K562 (cell line): ENCODE data around the gene SORCS2. TPM values are rescaled to one million over a fixed set of nuclear protein-coding genes. Genes with fewer than 3 reads are reported as not detected.

Source experiments
- ATAC-seq: fragments of 200-7000 bp; cut with Tn5 transposase; 3 replicates; pipeline ENCODE4 v1.9.1; 2020; ENCODE audit warnings: moderate library complexity
- BruUV-seq: library from RNA; stranded (reverse); fragments of 400-500 nt; replicated peaks from 2 replicates; lab custom pipeline; 2021; lab: Mats Ljungman, UMichigan
- CTCF ChIA-PET: fragments of 300-600 bp; formaldehyde crosslinking; extraction: SDS; loops from one replicate; lab custom pipeline; 2021; ENCODE audit warnings: low intra/inter-chr PET ratio; lab: Yijun Ruan, JAX
- POLR2A ChIA-PET: fragments of 300-600, 350-650 bp; sonication (Branson Sonifier 250); formaldehyde crosslinking; extraction: SDS; loops from one replicate; lab custom pipeline; 2021; ENCODE audit warnings: antibody characterized with exemption, inconsistent platforms; lab: Yijun Ruan, JAX
- DNase-seq, 4 experiments: peaks; one replicate each; pipeline versions ENCODE4 v3.0.0 to v3.0.0-alpha.2; 2011 to 2018; ENCODE audit warnings: low spot score in 3 of 4, mixed read lengths in 3 of 4; ENCODE audit errors: extremely low read depth in 1 of 4
- FAIRE-seq: peaks from 2 replicates; lab custom pipeline; 2011; peaks lifted over from hg19 to GRCh38; lab: Jason Lieb, UNC
- H2AFZ ChIP-seq: 2 replicates; pipeline ENCODE4 v1.6.0; 2011; ENCODE audit warnings: low read depth, low read length, control low read depth, inconsistent platforms
- H3K27ac ChIP-seq: fragments of 200-600 bp; 3 replicates; pipeline ENCODE4 v1.8.0; 2011; ENCODE audit warnings: low read depth, mild to moderate bottlenecking, control low read depth, inconsistent platforms, low read length, moderate library complexity, mixed read lengths; ENCODE audit errors: extremely low read depth
- H3K27me3 ChIP-seq, 2 experiments: fragments of 300-600 bp in 1 of 2; 2 replicates in 1 of 2; 3 replicates in 1 of 2; pipeline versions ENCODE4 v1.6.0 to v1.8.0; 2011; ENCODE audit warnings: inconsistent platforms in 2 of 2, low read length in 2 of 2, mild to moderate bottlenecking in 1 of 2, mixed read lengths in 1 of 2, moderate library complexity in 1 of 2; ENCODE audit not compliant: control insufficient read depth in 2 of 2, insufficient read depth in 2 of 2
- H3K36me3 ChIP-seq: fragments of 300-600 bp; 3 replicates; pipeline ENCODE4 v1.8.0; 2011; ENCODE audit warnings: mild to moderate bottlenecking, low read length, inconsistent platforms; ENCODE audit not compliant: control insufficient read depth, insufficient read depth
- H3K4me1 ChIP-seq, 2 experiments: fragments of 200-600 bp in 1 of 2; replicated peaks in 1 of 2; 2 replicates in 1 of 2; 3 replicates in 1 of 2; pipeline versions ENCODE4 v1.5.1 to v1.8.0; 2011; ENCODE audit warnings: inconsistent platforms in 2 of 2, low read length in 2 of 2, mild to moderate bottlenecking in 1 of 2, mixed read lengths in 1 of 2, moderate library complexity in 1 of 2; ENCODE audit not compliant: control insufficient read depth in 2 of 2, insufficient read depth in 2 of 2
- H3K4me2 ChIP-seq: 2 replicates; pipeline ENCODE4 v1.6.1; 2011; ENCODE audit warnings: low read length, control low read depth, inconsistent platforms, mixed read lengths; ENCODE audit not compliant: insufficient read depth
- H3K4me3 ChIP-seq: fragments of 200-600 bp; sonication (generic), shearing (Covaris generic); 2 replicates; pipeline ENCODE4 v1.5.1; 2016; ENCODE audit warnings: control low read depth, inconsistent platforms
- H3K79me2 ChIP-seq: fragments of 200-600 bp; 3 replicates; pipeline ENCODE4 v1.8.0; 2011; ENCODE audit warnings: low read length, inconsistent platforms; ENCODE audit not compliant: control insufficient read depth, insufficient read depth
- H3K9ac ChIP-seq, 2 experiments: 2 replicates each; pipeline versions ENCODE4 v1.6.0 to v1.6.1; 2011; ENCODE audit warnings: low read depth in 2 of 2, low read length in 2 of 2, control low read depth in 1 of 2, inconsistent platforms in 1 of 2, mild to moderate bottlenecking in 1 of 2, mixed read lengths in 1 of 2; ENCODE audit not compliant: insufficient read depth in 1 of 2
- H3K9me1 ChIP-seq: one replicate; pipeline ENCODE4 v1.6.0; 2011; ENCODE audit warnings: inconsistent platforms, mild to moderate bottlenecking, low read length, moderate library complexity; ENCODE audit not compliant: control insufficient read depth, insufficient read depth
- H3K9me3 ChIP-seq: replicated peaks from 2 replicates; pipeline ENCODE4 v1.5.1; 2011; ENCODE audit warnings: low read depth, low read length, inconsistent platforms; ENCODE audit not compliant: control insufficient read depth, insufficient read depth
- H4K20me1 ChIP-seq: replicated peaks from 2 replicates; pipeline ENCODE4 v1.6.1; 2011; ENCODE audit warnings: low read length, inconsistent platforms, mixed read lengths; ENCODE audit not compliant: control insufficient read depth, insufficient read depth
- FOXK2 ChIP-seq, 2 experiments: fragments of 450-650 bp; IDR thresholded peaks in 1 of 2; conservative IDR thresholded peaks in 1 of 2; 2 replicates each; pipeline ENCODE4 v1.6.1; 2016; ENCODE audit warnings: low read depth in 2 of 2, mild to moderate bottlenecking in 1 of 2
- NONO ChIP-seq, 2 experiments: fragments of 200-400 bp in 1 of 2; fragments of 450-650 bp in 1 of 2; formaldehyde crosslinking in 1 of 2; IDR thresholded peaks; 2 replicates each; pipeline ENCODE4 v1.6.1; 2017; ENCODE audit warnings: low read depth in 2 of 2, mild to moderate bottlenecking in 2 of 2, moderate library complexity in 2 of 2, low read length in 1 of 2
- PHB ChIP-seq: fragments of 250-450 bp; sonication (Bioruptor Pico); IDR thresholded peaks from 2 replicates; pipeline ENCODE4 v1.5.0; 2021
- TAF9B ChIP-seq: fragments of 450-650 bp; IDR thresholded peaks from 2 replicates; pipeline ENCODE4 v1.6.1; 2018; ENCODE audit warnings: mild to moderate bottlenecking; ENCODE audit not compliant: partially characterized antibody
- TEAD2 ChIP-seq: fragments of 450-650 bp; IDR thresholded peaks from 2 replicates; pipeline ENCODE4 v1.6.1; 2016; ENCODE audit warnings: missing genetic modification characterization, control low read depth, missing compliant biosample characterization
- ZNF316 ChIP-seq: fragments of 450-650 bp; IDR thresholded peaks from 2 replicates; pipeline ENCODE4 v1.6.1; 2016
- ZNF75A ChIP-seq: fragments of 450-650 bp; formaldehyde crosslinking; IDR thresholded peaks from 2 replicates; pipeline ENCODE4 v1.4.0; 2020; ENCODE audit warnings: mild to moderate bottlenecking
- WGBS: fragments of 100-300 bp; shearing (Covaris generic); methylation state at CpG from one replicate; pipeline ENCODE4 v1.1.6; 2016; ENCODE audit warnings: low coverage, mixed read lengths; ENCODE audit not compliant: insufficient coverage; ENCODE audit errors: missing lambda C conversion rate; 5-methylcytosine and 5-hydroxymethylcytosine counted together
- in situ Hi-C: fragments of 300-500 bp; cut with MboI; formaldehyde crosslinking; loops from 4 replicates; pipeline ENCODE4 v1.15.0; 2018; ENCODE audit warnings: inconsistent platforms, mixed read lengths
- intact Hi-C: fragments of 100-400 bp; cut with micrococcal nuclease; formaldehyde crosslinking; loops from 2 replicates; pipeline ENCODE4 v1.14.2; 2022
- polyA plus RNA-seq, 8 experiments: library from polyadenylated mRNA; depleted of rRNA in 4 of 8; stranded (reverse) in 5 of 8; unstranded in 3 of 8; fragments of >200 nt; fragmentation: Nextera tagmentation in 2 of 8; fragmentation: Illumina TruSeq in 1 of 8; extraction: Ambion mirVana in 2 of 8; extraction: Trizol in 1 of 8; gene quantifications; 2 replicates each; pipeline versions ENCODE4 v1.2.1 to v1.2.3, GENCODE V29; 2011 to 2014; ENCODE audit warnings: inconsistent platforms in 1 of 8, missing spikeins in 1 of 8
- total RNA-seq, 7 experiments: library from RNA; depleted of rRNA in 6 of 7; stranded (reverse); fragments of >200 nt in 6 of 7; fragmentation: Illumina TruSeq in 2 of 7; extraction: Trizol in 2 of 7; gene quantifications; 2 replicates each; pipeline versions ENCODE4 v1.2.1 to v1.2.3, GENCODE V29; 2011 to 2021; ENCODE audit warnings: low replicate concordance in 1 of 7

Gene SORCS2
- total and polyA plus RNA-seq, 9 of the 15 experiments (the other 6 are each of a cell fraction or from before 2014, with no cell fraction given), result not detected

- Histone ChIP-seq H3K79me2 (no peaks in the 10 kb centered on the region), H4K20me1 (peaks cover 6% of the 10 kb centered on the region), H3K36me3 (no peaks in the 10 kb centered on the region), H3K4me2 (no peak overlapping the region)
- intact Hi-C loops, result no loop called here
- POLR2A ChIA-PET, result no interaction called here
- TF ChIP-seq NONO (IDR thresholded peaks at IDR 0.05; ENCODE audit: low read depth in 2 of 2, low read length in 1 of 2), result no peak
- no peak for TF ChIP-seq TEAD2 (tag)
- TF ChIP-seq ZNF316, result no peak
- TF ChIP-seq FOXK2 (conservative IDR thresholded peaks at IDR 0.05 in 1 of 2, IDR thresholded peaks at IDR 0.05 in 1 of 2; ENCODE audit: low read depth in 2 of 2), result no peak
- no peak for TF ChIP-seq PHB (CRISPR knock-in tag)
- no peak for TF ChIP-seq ZNF75A (CRISPR knock-in tag)
- no peak for TF ChIP-seq TAF9B
- TF ChIP-seq, all 486 proteins: peak for 0
- Histone ChIP-seq H3K4me1 (no peaks in the 10 kb centered on the region), H3K9me3 (no peaks in the 10 kb centered on the region), H3K4me3 (no peak overlapping the region), H3K27ac (no peak overlapping the region), H3K9ac (no peak overlapping the region), H3K9me1 (no peaks in the 10 kb centered on the region), H3K27me3 (peaks cover 0 to 77% of the 10 kb centered on the region in 2 experiments; a peak in 3 of 5 replicates), H2AFZ (no peak overlapping the region)
- in situ Hi-C loops, result no loop called here
- 1% methylated on average over 15 of the region's 16 CpGs for WGBS
- no TSS peak for BruUV-seq
- no peak for ATAC-seq
- no peak for DNase-seq
- CTCF ChIA-PET, result no interaction called here
- FAIRE-seq, result no peak
Observed at GRCh38 chr4:7428261-7429068, 236.1 kb downstream of the SORCS2 start.
